Liver (tissue), 9 donors: ENCODE results near the gene PRPS1L1. TPM values are rescaled to one million over a fixed set of nuclear protein-coding genes. Genes with fewer than 3 reads are reported as not detected.

Experiments
- DNase-seq: peaks from one replicate; pipeline ENCODE4 v3.0.0-alpha.2; 2017; ENCODE audit warnings: low spot score
- H3K27ac ChIP-seq, 2 donors: one replicate each; pipeline ENCODE4 v1.7.0; 2013; ENCODE audit warnings: inconsistent platforms in 2 of 2, low read length in 2 of 2, control low read depth in 1 of 2, low read depth in 1 of 2, mild to moderate bottlenecking in 1 of 2
- H3K27me3 ChIP-seq, 4 donors: one replicate each; pipeline versions ENCODE4 v1.6.1 to v1.7.0; 2013; ENCODE audit warnings: low read length in 3 of 4, inconsistent platforms in 1 of 4, mild to moderate bottlenecking in 1 of 4, moderate library complexity in 1 of 4; ENCODE audit not compliant: control insufficient read depth in 4 of 4, insufficient read depth in 4 of 4
- H3K36me3 ChIP-seq, 4 donors: one replicate each; pipeline versions ENCODE4 v1.6.1 to v1.7.0; 2013; ENCODE audit warnings: low read length in 3 of 4, mild to moderate bottlenecking in 3 of 4, low read depth in 1 of 4, moderate library complexity in 1 of 4; ENCODE audit not compliant: control insufficient read depth in 4 of 4, insufficient read depth in 3 of 4
- H3K4me1 ChIP-seq, 4 donors: one replicate each; pipeline versions ENCODE4 v1.6.1 to v1.7.0; 2013; ENCODE audit warnings: low read length in 3 of 4, mild to moderate bottlenecking in 3 of 4, moderate library complexity in 1 of 4; ENCODE audit not compliant: control insufficient read depth in 4 of 4, insufficient read depth in 4 of 4
- H3K4me3 ChIP-seq, 3 donors: one replicate each; pipeline versions ENCODE4 v1.6.1 to v1.7.0; 2013; ENCODE audit warnings: low read length in 3 of 3, control low read depth in 1 of 3, low read depth in 1 of 3, mild to moderate bottlenecking in 1 of 3
- H3K9ac ChIP-seq, 2 donors: one replicate each; pipeline ENCODE4 v1.7.0; 2013; ENCODE audit warnings: low read length in 2 of 2, mild to moderate bottlenecking in 2 of 2, moderate library complexity in 2 of 2, control low read depth in 1 of 2, low read depth in 1 of 2
- H3K9me3 ChIP-seq, 4 donors: one replicate each; pipeline versions ENCODE4 v1.6.1 to v1.7.0; 2013; ENCODE audit warnings: low read length in 3 of 4; ENCODE audit not compliant: control insufficient read depth in 4 of 4
- ATF3 ChIP-seq: IDR thresholded peaks from 2 replicates; pipeline ENCODE4 v1.6.1; 2016; ENCODE audit warnings: antibody characterized with exemption
- CTCF ChIP-seq: fragments of 150-350 bp; IDR thresholded peaks from 2 replicates; pipeline ENCODE4 v1.5.1; 2017; ENCODE audit warnings: improper control_type of control experiment, low read depth, low read length; ENCODE audit not compliant: missing input control
- EGR1 ChIP-seq, 2 donors: IDR thresholded peaks; 2 replicates each; pipeline ENCODE4 v1.6.1; 2016 to 2018; ENCODE audit warnings: antibody characterized with exemption in 2 of 2, low read depth in 2 of 2
- FOXA2 ChIP-seq: IDR thresholded peaks from 2 replicates; pipeline ENCODE4 v1.6.1; 2016; ENCODE audit warnings: antibody characterized with exemption
- GABPA ChIP-seq, 2 donors: IDR thresholded peaks in 1 of 2; conservative IDR thresholded peaks in 1 of 2; 2 replicates each; pipeline ENCODE4 v1.6.1; 2016; ENCODE audit warnings: antibody characterized with exemption in 2 of 2, mild to moderate bottlenecking in 1 of 2, moderate library complexity in 1 of 2
- HNF4A ChIP-seq, 2 donors: conservative IDR thresholded peaks; 2 replicates each; pipeline ENCODE4 v1.6.1; 2016; ENCODE audit warnings: antibody characterized with exemption in 2 of 2, mild to moderate bottlenecking in 2 of 2
- HNF4G ChIP-seq: IDR thresholded peaks from 2 replicates; pipeline ENCODE4 v1.6.1; 2016; ENCODE audit warnings: antibody characterized with exemption
- JUND ChIP-seq, 2 donors: IDR thresholded peaks; 2 replicates each; pipeline ENCODE4 v1.6.1; 2016; ENCODE audit warnings: antibody characterized with exemption in 2 of 2
- MAX ChIP-seq: IDR thresholded peaks from 2 replicates; pipeline ENCODE4 v1.6.1; 2016; ENCODE audit warnings: antibody characterized with exemption
- NR2F2 ChIP-seq: IDR thresholded peaks from 2 replicates; pipeline ENCODE4 v1.6.1; 2016; ENCODE audit warnings: antibody characterized with exemption
- RAD21 ChIP-seq, 2 donors: IDR thresholded peaks; 2 replicates each; pipeline ENCODE4 v1.6.1; 2016; ENCODE audit warnings: antibody characterized with exemption in 2 of 2, mild to moderate bottlenecking in 2 of 2
- REST ChIP-seq: IDR thresholded peaks from 2 replicates; pipeline ENCODE4 v1.6.1; 2016; ENCODE audit warnings: antibody characterized with exemption, mild to moderate bottlenecking
- RXRA ChIP-seq, 2 donors: IDR thresholded peaks; 2 replicates each; pipeline ENCODE4 v1.6.1; 2017 to 2018; ENCODE audit warnings: antibody characterized with exemption in 2 of 2, mild to moderate bottlenecking in 1 of 2
- SP1 ChIP-seq: IDR thresholded peaks from 2 replicates; pipeline ENCODE4 v1.6.1; 2018; ENCODE audit warnings: antibody characterized with exemption, mild to moderate bottlenecking
- TAF1 ChIP-seq: conservative IDR thresholded peaks from 2 replicates; pipeline ENCODE4 v1.6.1; 2016; ENCODE audit warnings: antibody characterized with exemption, mild to moderate bottlenecking
- YY1 ChIP-seq: IDR thresholded peaks from 2 replicates; pipeline ENCODE4 v1.6.1; 2016; ENCODE audit warnings: antibody characterized with exemption, mild to moderate bottlenecking
- ZBTB33 ChIP-seq: IDR thresholded peaks from 2 replicates; pipeline ENCODE4 v1.6.1; 2016; ENCODE audit warnings: antibody characterized with exemption
- WGBS: extraction: QIAGEN DNeasy Blood & Tissue Kit; methylation state at CpG from one replicate; pipeline ENCODE4 v1.1.7; 2013; 5-methylcytosine and 5-hydroxymethylcytosine counted together
- polyA plus RNA-seq, 2 donors: library from polyadenylated mRNA; stranded (reverse) in 1 of 2; unstranded in 1 of 2; fragments of 200-250 nt in 1 of 2; fragments of >200 nt in 1 of 2; fragmentation: Nextera tagmentation in 1 of 2; extraction: Ambion mirVana in 1 of 2; gene quantifications; one replicate each; pipeline versions ENCODE4 v1.2.1 to v1.2.3, GENCODE V29; 2013 to 2015
- total RNA-seq, 2 donors: library from RNA; depleted of rRNA; stranded (reverse); fragments of >200 nt; gene quantifications; one replicate each; pipeline ENCODE4 v1.2.3, GENCODE V29; 2014
- donor health status: healthy.
- donor health status: healthy.
- donor health status: healthy.
- donor health status: healthy.
- donor health status: healthy.

The PRPS1L1 gene
- total and polyA plus RNA-seq, 4 donors: not detected

- no peak for TF ChIP-seq REST
- no peak for TF ChIP-seq SP1
- no peak for TF ChIP-seq HNF4G
- TF ChIP-seq HNF4A (conservative IDR thresholded peaks at IDR 0.05): no peak
Observed at GRCh38 chr7:18049262-18049661, 21.6 kb upstream of the PRPS1L1 start (continued).

- Histone ChIP-seq H3K27ac (no peak overlapping the region), H3K9me3 (no peaks in the 10 kb centered on the region), H3K9ac (no peak overlapping the region), H3K27me3 (no peaks in the 10 kb centered on the region), H3K4me1 (no peaks in the 10 kb centered on the region), H3K36me3 (no peaks in the 10 kb centered on the region), H3K4me3 (no peak overlapping the region)
- no peak for TF ChIP-seq YY1
- no peak for TF ChIP-seq RXRA (IDR thresholded peaks at IDR 0.05)
- TF ChIP-seq HNF4A (conservative IDR thresholded peaks at IDR 0.05): no peak
- no peak for TF ChIP-seq GABPA (IDR thresholded peaks at IDR 0.05 in 1 of 2, conservative IDR thresholded peaks at IDR 0.05 in 1 of 2)
- no peak for TF ChIP-seq EGR1 (IDR thresholded peaks at IDR 0.05; ENCODE audit: low read depth in 2 of 2)
- TF ChIP-seq MAX: no peak
- no peak for TF ChIP-seq JUND (IDR thresholded peaks at IDR 0.05)
- no peak for TF ChIP-seq ZBTB33
- no peak for TF ChIP-seq FOXA2
- TF ChIP-seq HNF4G: no peak
- TF ChIP-seq RAD21 (IDR thresholded peaks at IDR 0.05): no peak
- no peak for TF ChIP-seq REST
- TF ChIP-seq CTCF: no peak
- no peak for TF ChIP-seq TAF1
- no peak for TF ChIP-seq ATF3
- TF ChIP-seq SP1: no peak
- no peak for TF ChIP-seq NR2F2
- WGBS: 87% methylated on average over 1 of the region's 1 CpG
- no peak for DNase-seq
Observed at GRCh38 chr7:18046601-18047000, 19.0 kb upstream of the PRPS1L1 start.
